ENCODE results near the gene PCYT1B. TPM values are rescaled to one million over a fixed set of nuclear protein-coding genes. Genes with fewer than 3 reads are reported as not detected.

The PCYT1B gene
- total RNA-seq, 1 donor from 2014 or later: 17.3 TPM

DNA sequence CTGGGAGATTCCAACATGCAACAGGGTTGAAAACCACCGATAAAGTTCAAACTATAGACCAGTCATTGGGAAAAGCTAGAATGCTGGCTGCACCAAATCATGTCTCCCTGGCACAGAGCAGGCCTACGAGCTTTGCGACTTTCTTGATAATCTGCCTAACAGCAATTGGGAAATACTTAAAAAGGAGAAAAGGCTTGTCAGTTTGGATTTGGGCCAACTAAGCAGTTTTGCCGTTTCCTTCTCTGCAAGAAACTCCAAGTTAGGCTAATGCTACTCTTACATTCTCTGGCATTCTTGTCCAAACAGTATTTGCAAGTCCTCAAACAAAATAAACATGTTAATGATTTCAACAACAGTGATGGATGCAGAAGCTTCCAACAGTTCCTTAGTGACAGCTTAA, 94.1 kb downstream of the PCYT1B start:
- DNase-seq (ENCODE audit: low spot score in 2 of 2, unreplicated experiment in 2 of 2): no peak
- Mint-ChIP-seq H3K4me3 (no peak overlapping the region), H3K27me3 (ENCODE audit: low read depth) (no peaks in the 10 kb centered on the region), H3K36me3 (no peaks in the 10 kb centered on the region), H3K9me3 (peaks cover 5% of the 10 kb centered on the region), H3K4me1 (peaks cover 6% of the 10 kb centered on the region), H3K27ac (no peak overlapping the region)
- TF ChIP-seq CTCF (IDR thresholded peaks at IDR 0.05; ENCODE audit: unreplicated experiment): no peak

GRCh38 chrX:24550166-24550565, 97.0 kb downstream of the PCYT1B start:
- H3K36me3 Mint-ChIP-seq: no peaks in the 10 kb centered on the region
- DNase-seq (ENCODE audit: low spot score in 2 of 2, unreplicated experiment in 2 of 2): no peak
- H3K27ac Mint-ChIP-seq: no peak overlapping the region
- peaks cover 6% of the 10 kb centered on the region for H3K4me1 Mint-ChIP-seq
- H3K9me3 Mint-ChIP-seq: no peaks in the 10 kb centered on the region
- H3K27me3 Mint-ChIP-seq (ENCODE audit: low read depth): no peaks in the 10 kb centered on the region
- no peak for TF ChIP-seq CTCF (IDR thresholded peaks at IDR 0.05; ENCODE audit: unreplicated experiment)
- no peak overlapping the region for H3K4me3 Mint-ChIP-seq

DNA sequence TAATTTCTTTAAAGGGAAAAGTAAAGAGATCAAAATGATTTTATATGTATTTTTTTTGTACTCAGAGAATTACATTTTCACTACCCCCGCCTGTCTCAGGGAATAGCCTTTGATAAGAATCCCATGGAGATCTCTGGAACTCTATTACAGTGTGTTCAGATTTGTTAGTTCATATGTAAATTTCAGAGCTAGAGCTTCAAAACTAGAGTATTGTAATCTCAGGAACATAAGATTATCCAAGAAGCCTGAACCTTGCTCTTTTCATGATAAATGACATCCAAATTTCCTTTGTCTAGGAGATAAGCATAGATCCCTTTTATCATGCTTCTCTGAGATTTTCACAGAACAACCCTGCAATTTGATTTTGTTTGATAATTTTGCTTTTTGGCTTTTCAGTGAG, 99.2 kb downstream of the PCYT1B start:
- H3K36me3 Mint-ChIP-seq: peaks cover 7% of the 10 kb centered on the region
- peaks cover 6% of the 10 kb centered on the region for H3K4me1 Mint-ChIP-seq

DNA sequence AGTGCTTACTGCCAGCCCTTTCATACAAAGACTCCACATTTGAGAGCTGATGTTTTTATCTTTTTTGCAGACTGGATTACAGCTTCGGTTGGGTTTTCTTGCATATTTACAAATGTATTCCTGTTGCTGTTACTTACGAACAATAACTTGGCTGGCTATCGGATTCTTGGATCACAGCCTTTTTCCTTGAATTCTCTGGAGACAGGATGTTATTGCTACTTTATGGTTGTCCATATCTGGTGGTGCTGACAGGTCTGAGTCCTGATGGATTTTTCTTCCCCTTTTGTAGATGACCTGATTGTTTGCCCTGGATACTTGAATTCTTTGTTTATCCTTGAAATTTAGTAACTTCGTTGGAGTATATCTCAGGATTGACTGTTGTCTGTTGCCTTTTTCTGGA, 104.4 kb downstream of the PCYT1B start:
- H3K36me3 Mint-ChIP-seq: peaks cover 20% of the 10 kb centered on the region
- no peak overlapping the region for H3K4me3 Mint-ChIP-seq
- no peaks in the 10 kb centered on the region for H3K9me3 Mint-ChIP-seq
- H3K4me1 Mint-ChIP-seq: peaks cover 2% of the 10 kb centered on the region
- no peak for TF ChIP-seq CTCF (IDR thresholded peaks at IDR 0.05; ENCODE audit: unreplicated experiment)
- no peak overlapping the region for H3K27ac Mint-ChIP-seq
- no peaks in the 10 kb centered on the region for H3K27me3 Mint-ChIP-seq (ENCODE audit: low read depth)
- DNase-seq (ENCODE audit: low spot score in 2 of 2, unreplicated experiment in 2 of 2): no peak

More for the DNA sequence above, 99.2 kb downstream of the PCYT1B start:
- Mint-ChIP-seq H3K9me3 (no peaks in the 10 kb centered on the region), H3K27me3 (ENCODE audit: low read depth) (no peaks in the 10 kb centered on the region), H3K27ac (no peak overlapping the region), H3K4me3 (no peak overlapping the region)
- DNase-seq (ENCODE audit: low spot score in 2 of 2, unreplicated experiment in 2 of 2): no peak
- TF ChIP-seq CTCF (IDR thresholded peaks at IDR 0.05; ENCODE audit: unreplicated experiment): no peak

- H3K9me3 Mint-ChIP-seq: no peaks in the 10 kb centered on the region
- no peak overlapping the region for H3K27ac Mint-ChIP-seq
- peaks cover 38% of the 10 kb centered on the region for H3K36me3 Mint-ChIP-seq
- DNase-seq (ENCODE audit: low spot score in 2 of 2, unreplicated experiment in 2 of 2): no peak
- H3K4me3 Mint-ChIP-seq: no peak overlapping the region
- no peaks in the 10 kb centered on the region for H3K27me3 Mint-ChIP-seq (ENCODE audit: low read depth)
- TF ChIP-seq CTCF (IDR thresholded peaks at IDR 0.05; ENCODE audit: unreplicated experiment): no peak
- no peaks in the 10 kb centered on the region for H3K4me1 Mint-ChIP-seq
Observed at GRCh38 chrX:24536551-24536950, 110.6 kb downstream of the PCYT1B start.

GRCh38 chrX:24528605-24529004, 118.5 kb downstream of the PCYT1B start:
- Mint-ChIP-seq H3K27me3 (ENCODE audit: low read depth) (no peaks in the 10 kb centered on the region), H3K27ac (no peak overlapping the region), H3K4me1 (no peaks in the 10 kb centered on the region), H3K9me3 (no peaks in the 10 kb centered on the region), H3K36me3 (peaks cover 42% of the 10 kb centered on the region), H3K4me3 (no peak overlapping the region)
- no peak for DNase-seq (ENCODE audit: low spot score in 2 of 2, unreplicated experiment in 2 of 2)
- TF ChIP-seq CTCF (IDR thresholded peaks at IDR 0.05; ENCODE audit: unreplicated experiment): no peak

All from mesothelial cell of epicardium (in vitro differentiated cells).